Gastrocnemius medialis (tissue), 4 donors: ENCODE measurements around the gene FAM111B.
"Not testable (repeated sequence)": the region's sequence is repeated elsewhere in the genome, so short reads cannot be mapped to it uniquely, and the experiment has no call there.

Experiments used
- CTCF ChIP-seq, 5 experiments: fragments of 450-650 bp in 3 of 5; fragments of 200-600 bp in 2 of 5; sonication (generic) in 2 of 5; IDR thresholded peaks in 4 of 5; conservative IDR thresholded peaks in 1 of 5; 1 replicate in 4 of 5; 2 replicates in 1 of 5; pipeline ENCODE4 v1.5.1; 2016 to 2019; ENCODE audit warnings: antibody characterized with exemption in 5 of 5, mild to moderate bottlenecking in 3 of 5, moderate library complexity in 3 of 5
- POLR2A ChIP-seq, 2 donors: fragments of 450-650 bp; IDR thresholded peaks; one replicate each; pipeline ENCODE4 v1.6.1; 2017; ENCODE audit warnings: antibody characterized with exemption in 2 of 2, mild to moderate bottlenecking in 2 of 2, moderate library complexity in 2 of 2

GRCh38 chr11:59063996-59064727, 42.9 kb upstream of the FAM111B start:
- not testable (repeated sequence) for TF ChIP-seq CTCF (IDR thresholded peaks at IDR 0.05 in 4 of 5, conservative IDR thresholded peaks at IDR 0.05 in 1 of 5); POLR2A (IDR thresholded peaks at IDR 0.05)
